ENCODE results near the gene PPP1R7.

Gene PPP1R7

GRCh38 chr2:241198381-241199279 is 48.4 kb downstream of the PPP1R7 start:
- DNase-seq: no peak

- DNase-seq: no peak
These were observed 49.0 kb downstream of the PPP1R7 start for GRCh38 chr2:241199286-241199685.

GRCh38 chr2:241199897-241200821 is 49.9 kb downstream of the PPP1R7 start:
- no peak for DNase-seq

GRCh38 chr2:241200822-241201395 is 50.6 kb downstream of the PPP1R7 start:
- no peak for DNase-seq

GRCh38 chr2:241201445-241202267 is 51.4 kb downstream of the PPP1R7 start:
- DNase-seq: no peak

- DNase-seq: no peak
These were observed 52.0 kb downstream of the PPP1R7 start for GRCh38 chr2:241202268-241202585.

- DNase-seq: no peak
These were observed 52.4 kb downstream of the PPP1R7 start for GRCh38 chr2:241202681-241203080.

- no peak for DNase-seq
These were observed 53.1 kb downstream of the PPP1R7 start for GRCh38 chr2:241203218-241204009.

GRCh38 chr2:241204010-241204384 is 53.7 kb downstream of the PPP1R7 start:
- no peak for DNase-seq

GRCh38 chr2:241204490-241204889 is 54.2 kb downstream of the PPP1R7 start:
- DNase-seq: no peak

- no peak for DNase-seq
These were observed 54.8 kb downstream of the PPP1R7 start for GRCh38 chr2:241205086-241205485.

- DNase-seq: no peak
These were observed 56.9 kb downstream of the PPP1R7 start for GRCh38 chr2:241207151-241207550.

- DNase-seq: no peak
These were observed 57.4 kb downstream of the PPP1R7 start for GRCh38 chr2:241207641-241208040.

- no peak for DNase-seq
These were observed 57.8 kb downstream of the PPP1R7 start for GRCh38 chr2:241208058-241208457.

- DNase-seq: no peak
These were observed 59.0 kb downstream of the PPP1R7 start for GRCh38 chr2:241209271-241209670.

GRCh38 chr2:241211276-241211675 is 61.0 kb downstream of the PPP1R7 start:
- no peak for DNase-seq

- no peak for DNase-seq
These were observed 62.8 kb downstream of the PPP1R7 start for GRCh38 chr2:241213041-241213440.

- DNase-seq: no peak
These were observed 63.3 kb downstream of the PPP1R7 start for GRCh38 chr2:241213567-241213966.

GRCh38 chr2:241214209-241214608 is 63.9 kb downstream of the PPP1R7 start:
- no peak for DNase-seq

GRCh38 chr2:241214766-241215165 is 64.5 kb downstream of the PPP1R7 start:
- DNase-seq: no peak

- no peak for DNase-seq
These were observed 65.2 kb downstream of the PPP1R7 start for GRCh38 chr2:241215421-241215820.
